Superior temporal gyrus (tissue), 1 donor: ENCODE data around the gene AKT1S1.

ENCODE experiments used
- DNase-seq: peaks from one replicate; pipeline ENCODE4 v3.0.0-alpha.2; 2016; ENCODE audit errors: extremely low spot score

Gene AKT1S1

DNA sequence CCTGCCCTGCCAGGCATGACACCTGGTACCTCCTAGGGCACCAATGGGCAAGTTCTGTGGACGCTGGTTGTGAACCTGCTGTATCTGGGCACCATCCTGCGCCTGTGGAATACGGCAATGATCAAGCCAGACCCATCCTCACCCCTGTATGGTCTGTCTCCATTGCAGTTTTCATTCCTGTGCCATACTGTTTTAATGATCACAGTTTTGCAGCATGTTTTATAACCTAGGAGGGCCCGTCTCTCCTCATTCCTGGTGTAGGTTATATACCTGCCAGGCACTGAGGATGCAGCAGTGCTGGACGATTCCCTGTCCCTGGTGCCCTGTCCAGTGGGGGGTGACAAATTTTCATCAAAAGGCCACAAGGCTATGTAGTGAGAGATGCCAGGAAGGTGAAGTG is 5.9 kb upstream of the AKT1S1 start:
- DNase-seq = no peak

DNA sequence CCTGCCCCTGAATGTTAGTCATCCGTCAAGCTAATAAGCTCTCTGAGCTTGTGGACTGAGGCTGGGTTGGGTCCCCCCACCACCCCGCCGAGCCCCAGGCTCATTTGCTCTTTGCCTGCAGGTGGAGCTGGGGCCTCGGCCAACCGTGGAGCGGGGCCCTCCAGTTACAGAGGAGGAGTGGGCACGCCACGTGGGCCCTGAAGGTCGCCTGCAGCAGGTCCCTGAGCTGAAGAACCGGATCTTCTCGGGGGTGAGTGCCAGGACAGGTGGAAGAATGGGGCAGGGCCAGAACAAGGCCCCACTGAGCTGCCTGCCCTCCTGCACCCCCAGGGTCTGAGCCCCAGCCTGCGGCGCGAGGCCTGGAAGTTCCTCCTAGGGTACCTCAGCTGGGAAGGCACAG is 5.5 kb upstream of the AKT1S1 start:
- DNase-seq = no peak

DNA sequence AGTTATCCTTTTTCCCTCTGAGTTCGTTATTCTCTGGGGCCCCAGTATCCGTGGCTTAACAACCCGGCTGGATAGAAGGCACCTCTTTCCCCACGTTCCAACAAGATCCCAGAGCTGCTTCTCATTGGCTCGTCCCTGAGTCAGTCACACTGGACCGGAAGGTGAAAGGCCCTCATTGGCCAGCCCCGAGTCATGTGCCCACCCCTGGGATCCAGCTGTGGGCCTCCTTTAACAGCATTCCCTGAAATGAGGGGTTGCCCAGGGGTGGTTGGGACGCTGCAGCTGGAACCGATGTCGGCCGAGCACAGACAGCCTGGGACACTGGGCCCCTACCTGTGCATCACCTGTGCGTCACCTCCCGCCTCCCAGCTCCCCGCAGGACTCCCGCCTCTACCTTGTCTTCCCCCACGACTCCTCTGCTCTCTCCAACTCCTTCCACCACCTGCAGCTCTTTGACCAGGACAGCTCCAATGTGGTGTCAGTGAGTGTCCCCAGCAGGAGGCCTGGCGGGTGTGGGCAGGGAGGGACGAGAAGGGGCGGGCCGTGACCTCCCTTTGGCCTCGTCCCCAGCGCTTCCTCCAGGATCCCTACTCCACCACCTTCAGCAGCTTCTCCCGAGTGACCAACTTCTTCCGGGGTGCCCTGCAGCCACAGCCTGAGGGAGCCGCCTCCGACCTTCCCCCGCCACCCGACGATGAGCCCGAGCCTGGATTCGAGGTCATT is 4.7 kb upstream of the AKT1S1 start:
- DNase-seq = no peak

DNA sequence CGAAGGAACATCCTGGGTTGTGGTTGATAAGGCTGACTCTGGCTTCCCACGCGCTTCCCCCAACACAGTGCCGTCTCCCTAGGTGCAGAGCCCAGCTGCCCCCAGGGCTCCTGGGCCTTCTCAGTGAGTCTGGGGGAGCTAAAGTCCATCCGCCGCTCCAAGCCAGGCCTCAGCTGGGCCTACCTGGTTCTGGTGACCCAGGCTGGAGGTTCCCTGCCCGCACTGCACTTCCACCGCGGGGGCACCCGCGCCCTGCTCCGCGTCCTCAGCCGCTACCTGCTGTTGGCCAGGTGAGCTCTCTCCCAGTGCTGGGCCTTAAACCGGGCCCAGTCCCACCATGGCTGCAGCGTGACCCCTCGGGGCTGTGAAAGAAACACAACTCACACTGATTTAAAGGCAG is 4.0 kb upstream of the AKT1S1 start:
- DNase-seq = no peak

GRCh38 chr19:49880162-49880869 is 3.2 kb upstream of the AKT1S1 start:
- DNase-seq = no peak

DNA sequence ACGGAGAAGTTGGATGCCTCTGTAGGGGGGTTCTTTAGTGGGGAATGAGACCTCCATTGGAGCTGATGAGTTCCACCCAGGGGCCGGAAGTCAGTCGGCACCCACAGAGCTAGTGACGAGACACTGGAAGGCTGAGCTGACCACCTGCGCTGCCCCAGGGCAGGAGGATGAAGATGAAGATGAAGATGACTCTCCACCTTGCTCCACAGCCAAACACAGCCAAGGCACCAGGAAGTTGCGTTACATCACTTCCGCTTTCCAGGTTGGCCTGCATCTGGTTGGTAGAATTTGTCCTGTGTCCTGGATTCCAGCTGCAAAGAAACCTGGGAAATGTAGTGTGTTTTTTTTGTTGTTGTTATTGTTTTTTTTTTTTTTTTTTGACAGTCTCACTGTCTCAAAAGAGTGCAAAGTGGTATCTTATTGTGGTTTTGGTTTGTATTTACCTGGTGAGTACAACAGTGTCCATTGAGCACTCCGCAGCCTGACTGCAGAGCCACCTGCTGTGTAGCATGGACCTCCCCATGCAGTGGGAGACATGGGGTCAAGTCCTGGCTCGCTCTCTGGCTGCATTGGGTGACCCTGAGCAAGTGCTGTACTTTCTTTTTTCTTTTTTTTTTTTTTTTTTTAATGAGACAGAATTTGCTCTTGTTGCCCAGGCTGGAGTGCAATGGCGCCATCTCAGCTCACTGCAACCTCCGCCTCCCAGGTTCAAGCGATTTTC is 2.2 kb upstream of the AKT1S1 start:
- DNase-seq = no peak

- DNase-seq = no peak
These were observed 1.6 kb upstream of the AKT1S1 start for GRCh38 chr19:49878744-49879070.

GRCh38 chr19:49877879-49878743 is 956 bp upstream of the AKT1S1 start:
- DNase-seq = peak; percentile 87

DNA sequence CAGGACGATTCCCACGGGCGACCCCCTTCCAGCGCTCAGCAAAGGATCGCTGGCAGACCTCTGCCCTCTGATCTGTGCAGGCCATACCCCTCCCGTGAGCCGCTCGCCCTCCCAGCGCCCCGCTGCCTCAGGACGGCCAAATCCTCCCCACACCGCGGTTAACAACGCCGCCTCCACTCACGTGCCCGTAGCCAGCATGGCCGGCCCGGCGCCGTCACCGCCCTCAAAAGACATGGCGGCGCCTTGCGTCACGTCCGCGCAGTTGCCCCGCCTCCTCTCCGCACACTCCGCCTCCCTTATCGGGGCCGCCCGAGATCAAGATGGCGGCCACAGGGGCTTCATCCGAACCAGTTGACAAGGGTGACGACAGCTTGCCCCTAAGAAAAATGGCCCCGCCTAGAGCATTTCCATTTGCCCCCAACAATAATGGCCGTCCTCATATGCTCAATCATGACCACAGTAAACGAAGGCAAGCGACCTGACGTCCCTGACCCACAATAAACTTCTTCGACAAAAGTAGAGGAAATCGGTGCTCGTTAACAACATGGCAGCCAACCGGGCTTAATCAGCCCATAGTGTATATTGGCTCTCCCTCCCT is 634 bp downstream of the AKT1S1 start:
- DNase-seq = peak; percentile 99

DNA sequence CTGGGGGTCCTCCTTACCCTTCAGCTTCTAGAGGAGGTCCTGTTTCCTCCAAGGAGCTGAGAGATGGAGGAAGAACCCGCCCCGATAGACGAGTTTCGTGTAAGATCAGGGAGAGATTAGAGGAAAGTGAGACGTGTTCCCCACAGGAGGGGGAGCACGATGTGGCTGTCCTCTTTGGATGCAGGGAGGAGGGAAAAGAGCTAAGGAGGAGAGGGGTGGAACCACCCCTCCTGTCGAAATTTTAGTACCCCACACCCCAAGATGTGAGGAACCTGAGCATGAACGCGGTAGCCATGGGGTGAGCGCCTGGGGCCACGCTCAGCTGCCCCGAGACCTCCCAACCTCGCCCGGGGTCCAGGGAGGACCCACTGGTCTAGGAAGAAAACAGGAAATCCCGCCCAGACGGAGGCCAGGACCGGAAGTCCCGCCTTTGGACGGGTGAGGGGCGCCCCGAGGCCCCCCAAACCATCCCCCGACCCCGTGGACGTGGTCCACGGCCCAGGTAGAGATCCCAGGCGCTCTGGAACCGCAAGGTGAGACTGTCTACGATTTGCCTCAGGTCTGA is 1.2 kb downstream of the AKT1S1 start:
- peak; percentile 73 for DNase-seq

DNA sequence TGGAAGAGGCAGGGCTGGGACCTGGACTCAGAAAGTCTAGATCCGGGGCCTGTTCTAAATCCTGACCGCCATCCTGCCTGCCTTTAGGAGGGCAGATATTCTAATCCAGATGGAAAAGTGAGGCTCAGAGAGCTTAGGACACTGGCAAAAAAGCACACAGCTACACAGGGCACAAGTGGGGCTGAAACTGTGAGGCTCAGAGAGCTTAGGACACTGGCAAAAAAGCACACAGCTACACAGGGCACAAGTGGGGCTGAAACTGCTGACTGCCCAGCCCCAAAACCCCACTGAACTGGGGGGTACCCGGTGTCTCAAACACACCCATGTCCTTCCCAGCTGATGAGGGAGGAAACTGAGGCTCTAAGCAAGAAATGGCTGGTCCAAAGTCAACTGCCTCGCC is 2.0 kb downstream of the AKT1S1 start:
- no peak for DNase-seq

DNA sequence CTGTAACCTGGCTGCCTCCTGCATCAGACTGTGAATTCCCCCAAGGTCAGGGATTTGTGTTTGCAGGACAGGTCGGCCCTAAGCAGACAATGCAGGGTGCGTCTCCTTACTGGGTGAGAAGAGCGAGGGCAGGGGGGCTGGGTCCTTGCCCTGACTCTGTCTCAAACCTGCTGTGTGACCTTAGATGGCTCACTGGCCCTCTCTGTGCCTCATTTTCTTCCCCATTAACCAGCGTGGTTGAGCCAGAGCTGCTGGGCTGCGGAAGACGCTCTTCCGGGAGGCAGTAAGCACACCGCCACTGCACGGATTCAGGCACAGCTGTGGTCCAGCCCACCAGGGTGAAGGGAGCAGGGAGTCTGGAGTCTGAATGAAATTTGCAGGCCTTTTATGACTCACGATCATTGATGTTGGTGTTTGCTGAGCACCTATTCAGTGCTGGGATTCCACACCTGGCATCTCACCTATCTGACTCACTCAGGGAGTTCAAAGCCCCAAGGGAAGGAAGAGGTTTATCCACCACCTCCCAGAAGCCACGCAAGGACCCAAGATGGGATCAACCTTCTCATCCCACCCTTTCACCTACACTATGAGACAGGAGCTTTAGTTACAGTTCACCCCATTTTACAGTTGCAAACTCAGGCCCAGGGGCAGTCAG is 2.5 kb downstream of the AKT1S1 start:
- DNase-seq = no peak

DNA sequence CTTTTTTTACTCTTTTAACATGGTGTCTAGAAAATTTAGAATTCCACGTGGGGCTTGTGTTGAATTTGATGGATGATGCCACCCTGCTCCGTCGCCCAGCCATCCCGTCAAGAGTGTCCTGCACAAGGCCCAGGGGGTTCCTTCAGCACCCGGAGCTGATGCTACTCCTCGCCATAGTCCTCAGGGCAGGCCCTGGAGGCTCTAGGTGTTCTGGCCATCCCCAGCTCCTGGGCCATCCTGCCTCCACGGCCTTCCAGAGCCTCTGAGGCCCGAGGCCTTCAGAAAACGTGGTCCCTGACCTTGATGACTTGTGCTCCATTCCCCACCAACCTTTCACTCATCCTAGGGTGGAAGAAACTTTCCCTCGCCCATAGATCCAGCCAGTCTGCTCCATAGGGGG is 3.3 kb downstream of the AKT1S1 start:
- no peak for DNase-seq

- DNase-seq = no peak
These were observed 4.0 kb downstream of the AKT1S1 start for GRCh38 chr19:49873129-49873521.

- DNase-seq = no peak
These were observed 4.7 kb downstream of the AKT1S1 start for GRCh38 chr19:49872245-49873128.

- DNase-seq = no peak
These were observed 5.7 kb downstream of the AKT1S1 start for GRCh38 chr19:49871349-49871985.

- DNase-seq = no peak
These were observed 6.8 kb downstream of the AKT1S1 start for GRCh38 chr19:49870309-49870901.

DNA sequence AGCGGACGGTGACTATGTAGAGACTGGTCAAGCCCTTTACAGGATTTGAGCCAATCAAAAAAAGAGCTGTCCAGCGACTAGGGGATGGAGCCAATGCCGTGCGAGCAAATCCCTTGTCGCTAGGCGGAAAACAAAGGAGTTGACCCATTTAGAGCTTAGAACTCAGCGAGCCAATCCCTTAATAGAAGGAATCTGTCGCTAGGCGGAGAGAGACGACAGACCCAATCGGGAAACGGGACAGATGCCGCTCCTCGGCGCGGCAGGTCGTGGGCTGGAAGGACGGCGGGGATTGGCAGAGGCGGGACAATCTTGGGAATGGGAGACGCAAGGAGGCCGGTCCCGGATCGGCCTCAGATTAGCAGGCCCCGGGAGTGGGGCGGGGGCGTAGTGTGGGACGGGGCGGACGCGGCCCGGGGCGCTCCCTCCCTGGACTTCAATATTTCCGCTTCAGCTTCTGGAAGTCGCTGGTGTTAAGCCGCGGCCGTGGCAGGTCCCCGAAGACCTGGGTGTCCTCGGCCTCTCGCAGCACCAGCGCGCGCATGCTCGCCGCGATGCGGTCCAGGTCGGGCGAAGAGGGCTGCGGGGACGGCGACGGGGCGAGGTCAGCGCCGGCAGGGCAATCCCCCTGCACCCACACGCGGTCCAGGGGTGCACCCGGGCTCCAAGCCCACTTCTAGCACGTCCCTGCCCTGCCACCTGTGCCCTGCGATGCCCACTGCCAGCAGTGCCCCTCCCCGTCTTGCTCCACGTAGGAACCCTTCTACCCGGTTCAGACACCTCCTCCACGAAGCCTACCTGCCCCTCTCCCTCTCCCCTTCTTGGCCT is 7.5 kb downstream of the AKT1S1 start:
- peak; percentile 100 for DNase-seq
